Activated CD8-positive, alpha-beta memory T cell treated with anti-CD3 and anti-CD28 coated beads, Interleukin-2, amount 10 ng/mL, durations not matched to agents 7 days and 5 days (primary cell): ENCODE measurements around the gene ABHD5. TPM values are rescaled to one million over a fixed set of nuclear protein-coding genes. Genes with fewer than 3 reads are reported as not detected.

Source experiments
- ATAC-seq: fragments of 150-1000 bp; cut with Tn5 transposase; one replicate; pipeline ENCODE4 v1.10.0; 2021; ENCODE audit warnings: moderate library complexity
- CTCF ChIA-PET: fragments of 350-600 bp; sonication (Branson Sonifier 250); formaldehyde crosslinking; loops from one replicate; lab custom pipeline; 2021; ENCODE audit warnings: antibody characterized with exemption; lab: Charles Lee
- DNase-seq: peaks from one replicate; pipeline ENCODE4 v3.0.0-alpha.2; 2020
- H3K27ac Mint-ChIP-seq: one replicate; pipeline ENCODE4 v1.8.0; 2021; ENCODE audit warnings: mild to moderate bottlenecking, mixed read lengths
- H3K27me3 Mint-ChIP-seq: one replicate; pipeline ENCODE4 v1.8.0; 2021; ENCODE audit warnings: mixed read lengths
- H3K36me3 Mint-ChIP-seq: one replicate; pipeline ENCODE4 v1.8.0; 2021; ENCODE audit warnings: mild to moderate bottlenecking, mixed read lengths
- H3K4me1 Mint-ChIP-seq: one replicate; pipeline ENCODE4 v1.8.0; 2021; ENCODE audit warnings: mixed read lengths
- H3K4me3 Mint-ChIP-seq: one replicate; pipeline ENCODE4 v1.8.0; 2021; ENCODE audit warnings: mild to moderate bottlenecking, moderate library complexity, mixed read lengths
- H3K9me3 Mint-ChIP-seq: one replicate; pipeline ENCODE4 v1.8.0; 2022; ENCODE audit warnings: low read depth, mixed read lengths
- total RNA-seq, 2 experiments: library from RNA; stranded (reverse); gene quantifications; one replicate each; pipeline ENCODE4 v1.2.3, GENCODE V29; 2021

ABHD5 gene
- total RNA-seq, 2 experiments from 2014 or later = 12.9 to 16.5 TPM

GRCh38 chr3:43707998-43708397 is 17.3 kb downstream of the ABHD5 start:
- CTCF ChIA-PET = no interaction called here
- Mint-ChIP-seq H3K4me3 (no peak overlapping the region), H3K4me1 (peaks cover 12% of the 10 kb centered on the region), H3K9me3 (no peaks in the 10 kb centered on the region), H3K27me3 (no peaks in the 10 kb centered on the region), H3K36me3 (peaks cover 33% of the 10 kb centered on the region), H3K27ac (no peak overlapping the region)
- ATAC-seq (peak; percentile 42), DNase-seq (no peak)

- Mint-ChIP-seq H3K4me1 (peaks cover 12% of the 10 kb centered on the region), H3K27me3 (no peaks in the 10 kb centered on the region), H3K36me3 (peaks cover 35% of the 10 kb centered on the region), H3K9me3 (no peaks in the 10 kb centered on the region), H3K4me3 (no peak overlapping the region), H3K27ac (no peak overlapping the region)
- no peak for ATAC-seq
- no peak for DNase-seq
- CTCF ChIA-PET = no interaction called here
These were observed 18.3 kb downstream of the ABHD5 start for GRCh38 chr3:43709022-43709421.

DNA sequence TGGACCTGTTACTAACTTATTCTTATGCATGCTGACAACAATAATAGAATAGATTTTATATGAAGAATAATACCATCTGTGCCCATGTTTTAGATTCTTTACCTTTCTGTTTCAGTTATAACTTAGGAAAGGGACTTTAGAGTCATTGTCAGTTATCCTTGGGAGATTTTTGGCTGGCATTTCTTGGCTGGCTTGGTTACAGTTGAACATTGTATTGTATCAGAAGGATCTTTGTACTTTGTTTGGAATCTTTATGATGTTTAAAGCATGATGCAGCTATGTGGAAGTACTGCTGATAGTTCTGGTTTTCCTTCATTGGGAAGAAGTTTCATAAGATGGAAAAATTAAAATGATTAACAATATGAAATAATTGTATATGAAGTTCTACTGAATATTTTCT is 19.9 kb downstream of the ABHD5 start:
- Mint-ChIP-seq H3K36me3 (peaks cover 33% of the 10 kb centered on the region), H3K9me3 (no peaks in the 10 kb centered on the region), H3K4me3 (no peak overlapping the region), H3K27me3 (no peaks in the 10 kb centered on the region), H3K4me1 (peaks cover 9% of the 10 kb centered on the region), H3K27ac (no peak overlapping the region)
- ATAC-seq (no peak), DNase-seq (no peak)
- CTCF ChIA-PET = no interaction called here

- CTCF ChIA-PET = no interaction called here
- no peak for ATAC-seq
These were observed 27.6 kb downstream of the ABHD5 start for GRCh38 chr3:43718296-43718695.

DNA sequence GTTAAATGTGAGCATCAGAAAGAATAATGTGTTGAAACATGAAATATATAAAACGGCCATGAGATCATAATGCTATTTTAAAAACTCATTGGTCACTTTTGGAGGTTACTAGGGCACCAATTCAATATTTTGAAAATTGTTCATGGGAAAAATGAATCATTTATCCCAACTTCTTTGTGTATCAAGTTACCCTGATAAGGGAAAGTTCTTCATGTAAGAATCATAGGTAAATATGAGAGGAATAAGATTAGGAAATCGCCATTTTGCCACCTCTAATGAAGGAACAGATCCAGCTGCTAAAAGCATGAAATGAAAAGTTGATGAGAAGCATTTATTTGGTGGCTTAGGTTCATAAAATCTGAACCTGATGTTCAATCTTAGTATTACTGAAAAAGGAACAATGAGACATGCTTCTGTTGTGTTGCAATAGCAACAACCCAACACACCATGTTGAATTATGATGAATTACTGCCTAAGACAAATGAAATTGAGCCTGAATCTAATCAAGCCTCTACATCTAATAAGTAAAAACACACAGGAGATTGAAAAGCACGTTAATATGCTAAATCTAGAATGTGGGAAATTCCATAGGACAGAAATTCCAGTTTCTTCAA is 32.5 kb downstream of the ABHD5 start:
- Mint-ChIP-seq H3K36me3 (peaks cover 11% of the 10 kb centered on the region), H3K4me1 (no peaks in the 10 kb centered on the region), H3K27me3 (no peaks in the 10 kb centered on the region), H3K4me3 (no peak overlapping the region), H3K9me3 (no peaks in the 10 kb centered on the region), H3K27ac (no peak overlapping the region)
- CTCF ChIA-PET = interaction anchor here (1.9 kb wide), 1 partner anchor 9 kb away, joined by 4 read pairs; no protein-coding TSS in a partner anchor
- DNase-seq (no peak), ATAC-seq (no peak)

More at GRCh38 chr3:43718296-43718695, 27.6 kb downstream of the ABHD5 start:
- H3K9me3 Mint-ChIP-seq = no peaks in the 10 kb centered on the region
- no peaks in the 10 kb centered on the region for H3K27me3 Mint-ChIP-seq
- H3K27ac Mint-ChIP-seq = no peak overlapping the region
- no peak overlapping the region for H3K4me3 Mint-ChIP-seq
- H3K36me3 Mint-ChIP-seq = peaks cover 22% of the 10 kb centered on the region
- H3K4me1 Mint-ChIP-seq = no peaks in the 10 kb centered on the region
- DNase-seq = no peak

- CTCF ChIA-PET = no interaction called here
- H3K9me3 Mint-ChIP-seq = no peaks in the 10 kb centered on the region
- H3K4me3 Mint-ChIP-seq = no peak overlapping the region
- H3K27ac Mint-ChIP-seq = no peak overlapping the region
- H3K36me3 Mint-ChIP-seq = peaks cover 1% of the 10 kb centered on the region
- ATAC-seq (no peak), DNase-seq (no peak)
- no peaks in the 10 kb centered on the region for H3K27me3 Mint-ChIP-seq
- H3K4me1 Mint-ChIP-seq = no peaks in the 10 kb centered on the region
These were observed 35.8 kb downstream of the ABHD5 start for GRCh38 chr3:43726521-43726920.

GRCh38 chr3:43727930-43728329 is 37.2 kb downstream of the ABHD5 start:
- H3K4me1 Mint-ChIP-seq = no peaks in the 10 kb centered on the region
- no peak overlapping the region for H3K4me3 Mint-ChIP-seq
- no peaks in the 10 kb centered on the region for H3K9me3 Mint-ChIP-seq
- no peaks in the 10 kb centered on the region for H3K36me3 Mint-ChIP-seq
- H3K27me3 Mint-ChIP-seq = no peaks in the 10 kb centered on the region
- ATAC-seq (no peak), DNase-seq (no peak)
- H3K27ac Mint-ChIP-seq = no peak overlapping the region
- CTCF ChIA-PET = no interaction called here

DNA sequence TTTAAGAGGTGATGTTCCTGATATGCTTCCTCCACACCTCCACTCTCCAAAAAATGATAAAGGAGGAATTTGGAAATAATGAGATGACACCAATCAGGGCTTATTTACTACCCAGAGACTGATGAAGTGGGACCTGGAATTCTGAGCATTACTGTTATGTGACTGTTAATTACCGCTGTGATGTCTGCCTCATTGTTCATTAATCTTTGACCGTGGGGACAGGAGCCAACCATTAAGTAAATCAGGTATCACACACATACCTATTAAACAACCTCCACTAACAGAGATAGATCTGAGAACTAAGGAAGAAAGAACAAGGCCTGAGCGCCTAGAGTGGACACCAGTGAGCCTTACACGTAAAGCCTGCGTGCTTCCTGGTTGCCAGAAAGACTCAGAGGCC is 37.7 kb downstream of the ABHD5 start:
- Mint-ChIP-seq H3K36me3 (no peaks in the 10 kb centered on the region), H3K27me3 (no peaks in the 10 kb centered on the region), H3K9me3 (no peaks in the 10 kb centered on the region), H3K4me1 (no peaks in the 10 kb centered on the region), H3K4me3 (no peak overlapping the region), H3K27ac (no peak overlapping the region)
- no peak for DNase-seq
- CTCF ChIA-PET = no interaction called here
- ATAC-seq = no peak

DNA sequence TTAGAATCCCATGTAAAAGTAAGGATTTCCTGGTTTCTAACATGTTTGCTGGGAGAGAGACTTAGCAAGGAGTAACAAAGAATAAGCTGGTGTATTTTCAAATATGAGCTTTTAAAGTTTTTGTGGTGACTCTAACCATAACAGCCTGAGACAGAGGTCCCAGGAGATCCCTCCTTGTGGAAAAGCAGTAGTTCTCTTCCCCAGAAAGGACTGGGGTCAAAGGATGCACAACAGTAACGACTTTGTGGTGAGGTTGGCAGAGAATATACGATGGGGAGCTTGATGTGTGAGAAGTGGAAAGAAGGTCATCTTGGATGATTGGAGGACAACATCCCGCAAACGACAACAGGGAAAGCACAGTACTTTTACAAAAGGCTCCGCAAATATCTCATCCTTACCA is 38.2 kb downstream of the ABHD5 start:
- H3K4me3 Mint-ChIP-seq = no peak overlapping the region
- no peaks in the 10 kb centered on the region for H3K27me3 Mint-ChIP-seq
- H3K9me3 Mint-ChIP-seq = no peaks in the 10 kb centered on the region
- DNase-seq (no peak), ATAC-seq (no peak)
- H3K27ac Mint-ChIP-seq = no peak overlapping the region
- CTCF ChIA-PET = no interaction called here
- H3K4me1 Mint-ChIP-seq = no peaks in the 10 kb centered on the region
- H3K36me3 Mint-ChIP-seq = no peaks in the 10 kb centered on the region

GRCh38 chr3:43729707-43730414 is 39.1 kb downstream of the ABHD5 start:
- no peaks in the 10 kb centered on the region for H3K36me3 Mint-ChIP-seq
- no peaks in the 10 kb centered on the region for H3K9me3 Mint-ChIP-seq
- H3K27me3 Mint-ChIP-seq = no peaks in the 10 kb centered on the region
- no peak overlapping the region for H3K27ac Mint-ChIP-seq
- CTCF ChIA-PET = no interaction called here
- DNase-seq = no peak
- no peak for ATAC-seq
- H3K4me1 Mint-ChIP-seq = no peaks in the 10 kb centered on the region
- H3K4me3 Mint-ChIP-seq = no peak overlapping the region

GRCh38 chr3:43732747-43733425 is 42.1 kb downstream of the ABHD5 start:
- H3K27ac Mint-ChIP-seq = no peak overlapping the region
- DNase-seq (no peak), ATAC-seq (no peak)
- H3K4me3 Mint-ChIP-seq = no peak overlapping the region
- no peaks in the 10 kb centered on the region for H3K4me1 Mint-ChIP-seq
- H3K27me3 Mint-ChIP-seq = no peaks in the 10 kb centered on the region
- no peaks in the 10 kb centered on the region for H3K36me3 Mint-ChIP-seq
- CTCF ChIA-PET = interaction anchor here (1.4 kb wide), 1 partner anchor 10 kb away, joined by 4 read pairs; no protein-coding TSS in a partner anchor
- H3K9me3 Mint-ChIP-seq = no peaks in the 10 kb centered on the region

- Mint-ChIP-seq H3K36me3 (no peaks in the 10 kb centered on the region), H3K4me1 (no peaks in the 10 kb centered on the region), H3K4me3 (no peak overlapping the region), H3K9me3 (no peaks in the 10 kb centered on the region), H3K27me3 (no peaks in the 10 kb centered on the region), H3K27ac (no peak overlapping the region)
- no peak for ATAC-seq
- no peak for DNase-seq
- CTCF ChIA-PET = no interaction called here
These were observed 43.0 kb downstream of the ABHD5 start for GRCh38 chr3:43733459-43734384.

GRCh38 chr3:43734685-43735084 is 43.9 kb downstream of the ABHD5 start:
- no peak overlapping the region for H3K27ac Mint-ChIP-seq
- CTCF ChIA-PET = no interaction called here
- ATAC-seq = no peak

More at GRCh38 chr3:43734685-43735084, 43.9 kb downstream of the ABHD5 start:
- H3K9me3 Mint-ChIP-seq = no peaks in the 10 kb centered on the region
- no peaks in the 10 kb centered on the region for H3K27me3 Mint-ChIP-seq
- DNase-seq = no peak
- no peaks in the 10 kb centered on the region for H3K4me1 Mint-ChIP-seq
- H3K4me3 Mint-ChIP-seq = no peak overlapping the region
- no peaks in the 10 kb centered on the region for H3K36me3 Mint-ChIP-seq
